IPS-11a (cell line): Measurements from ENCODE around the gene NISCH.

Experiments
- H3K4me3 ChIP-seq: one replicate; pipeline ENCODE4 v1.5.1; 2013; ENCODE audit warnings: low read depth, low read length, control low read depth

The NISCH gene

DNA sequence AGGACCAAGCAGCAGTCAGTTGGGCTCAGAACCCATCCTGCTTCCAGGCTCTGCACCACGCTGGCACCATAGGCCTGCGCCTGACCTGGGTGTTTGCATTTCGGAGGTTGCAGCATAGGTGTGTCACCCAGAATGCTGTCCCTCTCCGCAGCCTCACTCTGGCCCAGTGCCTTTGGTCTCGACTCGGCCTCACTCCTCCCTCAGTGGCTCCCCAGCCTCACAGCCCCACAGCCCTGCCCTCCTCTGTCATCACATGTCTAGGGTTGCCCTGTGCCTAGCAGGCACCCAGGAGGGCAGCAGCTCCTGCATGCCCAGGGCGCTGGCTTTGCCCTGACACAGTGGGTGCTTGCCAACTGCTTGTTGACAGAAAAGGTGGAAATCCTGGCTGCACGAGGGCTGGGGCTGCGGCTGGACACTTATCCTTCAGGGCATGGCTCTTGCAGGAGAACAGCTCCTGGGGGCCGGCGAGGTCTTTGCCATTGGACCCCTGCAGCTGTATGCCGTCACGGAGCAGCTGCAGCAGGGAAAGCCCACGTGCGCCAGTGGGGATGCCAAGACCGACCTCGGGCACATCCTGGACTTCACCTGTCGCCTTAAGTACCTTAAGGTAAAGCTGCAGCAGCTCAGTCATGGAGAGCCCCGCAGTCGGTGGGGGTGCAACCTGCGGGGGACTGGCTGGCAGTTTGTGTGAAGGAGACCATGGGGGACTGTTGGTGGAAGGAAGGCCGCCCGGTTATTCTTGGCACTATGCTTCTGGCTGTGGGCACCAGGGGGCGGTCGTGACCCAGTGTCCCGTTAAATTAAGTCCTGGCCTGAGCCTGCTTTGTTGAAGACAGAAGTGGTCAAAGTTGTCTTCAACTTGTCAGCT is 16.2 kb downstream of the NISCH start:
- H3K4me3 ChIP-seq: no peak overlapping the region

DNA sequence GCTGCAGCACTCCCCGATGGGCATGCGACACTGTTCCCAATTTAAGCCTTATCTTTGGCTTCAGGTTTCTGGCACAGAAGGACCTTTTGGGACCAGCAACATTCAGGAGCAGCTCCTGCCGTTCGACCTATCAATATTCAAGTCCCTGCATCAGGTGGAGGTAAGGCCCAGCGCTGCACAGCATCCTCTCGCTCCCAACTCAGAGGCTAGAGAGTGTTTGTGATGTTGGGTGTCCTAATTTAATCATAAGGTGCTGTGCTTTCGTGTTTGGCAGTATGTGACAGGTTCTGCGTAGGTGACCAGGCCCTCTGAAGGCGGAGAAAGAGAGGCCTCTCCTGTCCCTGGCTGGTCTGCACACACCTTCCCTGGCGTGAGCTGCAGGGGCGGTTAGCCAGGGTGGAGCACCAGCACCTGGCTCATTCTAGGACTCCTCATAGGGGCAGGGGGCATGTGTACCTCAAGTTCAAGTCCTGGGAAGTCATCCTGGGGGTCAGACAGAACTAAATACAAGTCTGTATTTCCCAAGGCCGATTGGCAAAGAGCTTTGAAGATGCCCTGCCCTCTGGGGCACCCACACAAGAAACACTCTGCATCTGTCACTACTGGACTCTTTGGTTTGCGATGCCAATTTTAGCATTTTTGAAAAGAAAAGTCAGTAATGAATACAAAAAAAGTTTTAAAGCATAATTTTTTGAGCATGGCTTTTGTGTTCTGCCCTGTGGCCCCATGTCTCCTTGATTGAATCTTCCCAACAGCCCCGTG is 17.0 kb downstream of the NISCH start:
- no peak overlapping the region for H3K4me3 ChIP-seq

DNA sequence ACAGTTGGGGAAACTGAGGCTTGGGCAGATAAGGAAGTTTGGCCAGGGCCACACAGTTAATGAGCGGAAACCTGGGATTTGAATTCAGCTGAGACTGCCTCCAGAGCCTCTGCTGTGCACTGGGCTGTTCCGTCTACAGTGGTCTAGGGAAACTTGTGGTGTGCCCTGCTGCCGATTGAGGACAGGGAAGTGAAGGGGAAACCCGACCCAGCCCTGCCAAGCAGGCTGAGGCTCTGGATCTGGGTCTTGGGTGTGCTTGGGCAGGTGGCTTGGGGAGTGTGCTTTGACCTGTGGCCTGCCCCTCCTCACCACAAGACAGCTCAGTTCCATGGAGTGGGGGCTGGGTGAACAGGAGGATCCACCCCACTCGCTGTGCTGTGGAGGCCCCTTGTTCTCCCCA is 17.6 kb downstream of the NISCH start:
- H3K4me3 ChIP-seq: no peak overlapping the region

DNA sequence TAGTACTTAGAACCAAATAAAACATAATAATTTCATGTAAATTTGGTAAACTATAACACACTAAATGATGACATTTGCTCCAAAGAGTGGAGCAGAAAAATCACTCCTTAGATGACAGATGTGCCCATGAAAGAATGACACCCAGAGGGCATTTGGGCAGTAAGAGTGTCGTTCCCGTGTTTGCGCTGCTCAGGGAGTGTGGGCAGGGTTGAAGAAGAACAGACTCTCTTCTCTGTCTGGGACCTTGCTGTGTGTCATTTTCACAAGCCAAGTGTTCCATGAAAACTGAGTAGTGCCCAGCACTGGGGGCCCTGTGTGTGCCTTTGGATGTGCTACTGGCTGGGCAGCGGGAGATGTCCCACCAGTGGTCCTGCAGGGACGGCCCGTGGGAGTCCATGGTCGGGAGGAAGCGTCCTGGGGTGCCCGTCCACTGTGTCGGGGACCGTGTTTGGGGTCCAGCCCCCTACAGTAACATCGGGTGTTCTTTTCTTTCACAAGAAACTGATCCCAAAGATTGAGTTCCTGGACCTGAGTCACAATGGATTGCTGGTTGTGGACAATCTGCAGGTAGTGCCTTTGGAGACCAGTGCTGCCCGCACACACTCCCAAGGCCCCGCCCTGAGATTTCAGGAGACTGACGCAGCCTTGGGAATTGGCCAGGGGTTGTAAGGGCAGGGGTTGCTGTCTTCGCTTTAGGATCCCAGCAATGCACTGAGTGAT is 21.8 kb downstream of the NISCH start:
- H3K4me3 ChIP-seq: no peak overlapping the region

DNA sequence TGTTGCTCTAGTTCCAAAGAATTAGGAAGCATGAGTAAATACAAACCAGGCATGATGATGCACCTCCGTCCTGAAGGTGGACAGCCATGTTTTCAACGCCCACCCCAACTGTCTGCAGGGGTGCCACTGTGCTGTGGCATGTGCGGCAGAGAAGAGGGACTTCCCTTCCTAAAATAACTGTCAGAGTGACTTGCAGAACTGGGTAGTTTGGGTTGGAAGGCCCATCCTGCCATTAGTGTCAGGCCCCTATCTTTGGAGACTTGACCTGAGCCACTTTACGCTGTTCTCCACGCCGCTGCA is 22.3 kb downstream of the NISCH start:
- H3K4me3 ChIP-seq: no peak overlapping the region

DNA sequence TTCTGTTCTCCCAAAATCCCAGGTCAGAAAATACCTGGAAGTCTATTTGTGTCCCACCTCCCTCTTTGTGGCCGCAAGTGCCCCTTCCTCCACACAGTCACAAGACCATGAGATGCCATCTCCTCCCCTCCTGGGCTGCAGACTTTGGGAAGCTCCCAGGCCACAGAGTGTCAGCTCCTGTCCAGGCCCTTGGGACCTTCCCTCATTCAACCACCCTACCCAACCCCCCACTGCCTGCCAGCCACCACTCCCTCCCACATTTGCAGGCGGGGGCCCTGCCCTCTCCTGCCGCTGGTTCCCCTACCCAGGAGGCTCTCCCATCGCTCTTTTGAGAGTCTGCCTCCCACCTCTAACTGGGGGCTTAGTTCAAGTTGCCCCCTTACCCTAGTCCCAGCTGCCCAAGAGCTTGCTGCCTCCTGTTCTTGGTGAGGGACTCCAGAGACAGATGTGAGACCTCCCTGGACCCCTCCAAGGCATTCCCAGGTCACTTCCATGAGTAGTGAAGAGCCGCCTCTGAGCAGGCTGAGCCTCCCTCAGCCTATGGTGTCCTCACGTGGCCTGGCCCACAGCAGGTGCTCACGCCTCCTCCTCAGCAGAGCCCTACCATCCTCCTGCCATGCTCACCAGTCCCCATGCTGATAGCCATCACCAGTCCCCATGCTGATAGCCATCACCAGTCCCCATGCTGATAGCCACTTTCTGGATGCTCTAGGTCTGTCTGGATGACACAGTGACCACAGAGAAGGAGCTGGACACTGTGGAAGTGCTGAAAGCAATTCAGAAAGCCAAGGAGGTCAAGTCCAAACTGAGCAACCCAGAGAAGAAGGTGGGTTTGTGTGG is 23.9 kb downstream of the NISCH start:
- no peak overlapping the region for H3K4me3 ChIP-seq

DNA sequence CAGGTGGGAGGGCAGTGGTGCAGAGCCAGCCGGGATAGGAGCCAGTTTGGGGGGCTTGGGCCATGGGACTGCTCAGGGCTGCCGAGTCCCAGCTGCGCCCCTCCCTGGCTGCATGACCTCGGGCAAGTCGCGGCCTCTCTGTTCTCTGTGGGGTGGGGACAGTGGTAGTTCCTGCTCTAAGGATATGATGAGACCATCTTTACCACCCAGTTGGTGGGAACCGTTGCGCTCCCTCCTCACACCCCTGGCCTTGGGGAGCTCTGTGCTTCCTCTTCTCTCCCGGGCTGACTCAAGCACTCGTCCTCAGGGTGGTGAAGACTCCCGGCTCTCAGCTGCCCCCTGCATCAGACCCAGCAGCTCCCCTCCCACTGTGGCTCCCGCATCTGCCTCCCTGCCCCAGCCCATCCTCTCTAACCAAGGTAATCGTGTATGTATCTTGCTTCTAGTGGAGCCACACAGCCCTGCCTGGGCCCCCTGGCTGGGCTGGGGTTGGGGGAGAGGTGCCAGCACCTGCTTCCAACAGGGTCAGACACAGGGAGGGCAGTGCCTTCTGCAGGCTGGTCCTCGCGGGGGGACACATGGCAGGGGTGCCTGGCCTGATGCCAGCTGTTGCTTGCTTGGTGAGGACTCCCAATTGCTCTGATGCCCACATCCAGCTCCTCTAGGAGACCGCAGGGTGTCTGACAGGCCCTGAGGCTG is 24.6 kb downstream of the NISCH start:
- H3K4me3 ChIP-seq: no peak overlapping the region

DNA sequence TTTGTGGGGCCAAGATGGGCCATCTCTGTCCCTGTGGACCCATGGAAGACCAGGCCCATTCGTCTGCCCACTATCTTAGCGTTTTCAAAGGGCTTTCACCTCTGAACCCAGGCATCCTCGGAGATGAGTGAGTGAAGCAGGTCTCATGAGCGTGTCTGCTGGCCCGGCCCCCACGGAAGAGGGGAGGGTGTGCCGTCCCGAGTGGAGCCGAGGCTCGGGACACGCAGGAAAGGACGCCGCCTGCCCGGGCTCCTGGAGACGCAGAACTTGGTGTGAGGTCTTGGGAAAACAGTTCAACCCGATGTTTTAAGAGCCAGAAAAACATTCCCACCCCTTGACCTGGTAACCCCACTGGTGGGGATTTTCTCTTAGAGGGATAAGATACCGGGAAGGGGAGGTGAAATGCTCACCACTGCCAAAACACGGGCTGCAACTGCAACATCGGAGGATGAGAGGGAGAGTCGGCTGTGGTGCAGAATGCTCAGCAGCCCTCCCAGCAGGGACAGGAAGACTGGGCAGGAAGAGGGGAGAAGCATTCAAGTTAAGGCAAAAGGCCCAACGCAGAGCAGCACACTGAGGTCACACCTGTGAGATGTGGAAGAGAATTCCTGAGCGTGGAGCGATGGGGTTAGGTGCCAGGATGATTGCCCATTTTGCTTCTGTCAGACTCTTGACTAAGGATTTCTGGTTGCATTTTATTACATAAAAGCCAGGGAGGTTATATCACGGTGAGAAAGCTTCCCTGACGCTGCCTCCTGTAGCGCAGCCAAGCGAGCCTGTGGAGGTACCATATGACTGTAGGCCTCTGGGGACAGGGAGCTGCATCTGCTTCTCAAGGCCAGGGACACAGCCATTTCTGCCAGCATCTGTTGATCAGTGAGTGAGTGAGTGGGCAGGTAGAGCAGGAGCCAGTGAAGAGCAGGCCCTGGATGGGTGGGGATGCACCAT is 25.6 kb downstream of the NISCH start:
- H3K4me3 ChIP-seq: no peak overlapping the region

DNA sequence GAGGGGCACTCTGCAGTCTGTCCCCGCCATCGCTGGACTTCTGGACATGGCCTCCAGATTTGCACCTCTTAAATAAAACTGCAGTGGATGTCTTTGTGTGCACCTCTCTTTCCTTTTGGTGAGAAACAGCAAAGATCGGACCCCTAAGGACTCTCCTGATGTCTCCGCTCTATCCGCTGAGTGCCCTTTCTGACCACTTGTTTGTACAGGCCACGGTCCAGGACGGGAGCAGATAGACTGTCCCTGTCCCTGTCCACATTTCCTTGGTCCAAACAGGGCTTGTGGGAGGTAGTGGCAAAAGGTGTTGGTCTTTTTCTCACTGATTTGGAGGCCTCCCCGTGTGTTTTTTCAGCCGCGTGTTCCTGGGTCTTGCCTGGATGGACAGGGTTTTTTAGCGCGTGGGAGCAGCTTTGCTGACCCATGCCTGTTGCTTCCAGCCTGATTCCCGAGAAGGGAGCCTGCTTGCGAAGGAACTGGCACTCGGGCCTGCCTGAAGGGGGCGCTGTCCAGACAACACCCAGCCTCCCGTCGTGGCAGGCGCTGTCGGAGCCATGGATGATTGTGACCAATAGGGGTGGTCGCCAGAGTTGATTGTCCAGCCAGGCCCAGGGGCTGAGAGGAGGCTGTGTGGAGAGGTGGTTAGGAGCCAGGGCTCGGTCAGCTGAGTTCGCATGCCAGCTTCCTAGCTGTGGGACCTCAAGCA is 26.6 kb downstream of the NISCH start:
- H3K4me3 ChIP-seq: no peak overlapping the region

DNA sequence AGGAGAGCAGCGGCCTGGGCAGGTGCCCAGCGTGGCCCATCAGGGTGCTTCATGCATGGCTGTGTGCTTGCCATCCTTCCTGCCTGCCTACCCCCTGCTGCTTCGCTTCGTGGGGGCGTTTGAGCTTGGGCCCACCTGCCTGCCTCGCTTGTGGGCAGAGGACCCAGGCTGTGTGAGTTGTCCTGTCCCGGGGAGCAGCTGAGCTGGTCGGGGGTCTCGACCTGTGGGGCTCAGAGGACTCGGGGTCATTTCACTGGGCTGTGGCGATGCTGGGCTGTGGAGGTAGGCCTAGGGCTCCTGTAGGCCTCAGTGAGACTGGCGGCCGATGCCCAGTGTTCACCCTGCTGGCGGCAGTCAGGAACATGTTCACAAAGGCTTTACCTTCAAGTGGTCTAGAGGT is 27.7 kb downstream of the NISCH start:
- no peak overlapping the region for H3K4me3 ChIP-seq

DNA sequence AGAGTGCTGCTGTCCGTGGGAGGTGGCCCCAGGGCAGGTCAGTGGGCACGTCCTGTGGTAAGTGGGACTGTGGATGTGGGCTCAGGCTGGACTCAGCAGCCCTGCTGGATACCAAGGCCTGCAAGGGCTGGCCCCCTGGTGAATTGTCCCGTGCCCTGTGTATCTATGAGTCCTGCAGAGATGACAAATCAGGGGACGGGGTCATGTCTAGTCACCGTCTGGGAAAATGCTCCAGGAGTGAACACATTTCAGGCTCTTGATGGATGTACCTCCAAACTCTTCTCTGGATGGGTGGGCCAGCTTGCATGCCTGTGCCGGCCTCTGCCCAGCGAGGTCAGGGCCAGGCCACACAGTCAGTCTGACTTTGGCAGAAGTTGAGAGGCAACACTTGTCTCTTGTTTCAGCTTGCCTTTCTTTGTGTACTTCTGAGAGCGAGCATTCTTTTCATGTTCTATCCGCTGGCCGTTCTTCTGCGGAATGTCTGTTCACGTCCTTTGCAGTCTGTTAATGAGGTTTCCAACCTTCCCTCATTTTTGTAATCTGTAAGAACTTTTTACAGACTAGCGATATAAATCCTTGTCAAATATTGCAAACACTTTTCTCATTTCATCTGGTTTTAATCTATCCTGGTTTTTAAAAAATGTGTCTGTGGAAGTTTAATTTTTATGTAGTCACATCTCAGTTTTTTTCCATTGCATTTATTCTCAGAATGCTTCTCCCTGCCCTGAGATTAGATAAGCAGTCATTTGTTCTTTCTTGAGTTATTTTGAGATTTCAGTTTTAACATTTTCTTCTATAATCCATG is 28.4 kb downstream of the NISCH start:
- no peak overlapping the region for H3K4me3 ChIP-seq

DNA sequence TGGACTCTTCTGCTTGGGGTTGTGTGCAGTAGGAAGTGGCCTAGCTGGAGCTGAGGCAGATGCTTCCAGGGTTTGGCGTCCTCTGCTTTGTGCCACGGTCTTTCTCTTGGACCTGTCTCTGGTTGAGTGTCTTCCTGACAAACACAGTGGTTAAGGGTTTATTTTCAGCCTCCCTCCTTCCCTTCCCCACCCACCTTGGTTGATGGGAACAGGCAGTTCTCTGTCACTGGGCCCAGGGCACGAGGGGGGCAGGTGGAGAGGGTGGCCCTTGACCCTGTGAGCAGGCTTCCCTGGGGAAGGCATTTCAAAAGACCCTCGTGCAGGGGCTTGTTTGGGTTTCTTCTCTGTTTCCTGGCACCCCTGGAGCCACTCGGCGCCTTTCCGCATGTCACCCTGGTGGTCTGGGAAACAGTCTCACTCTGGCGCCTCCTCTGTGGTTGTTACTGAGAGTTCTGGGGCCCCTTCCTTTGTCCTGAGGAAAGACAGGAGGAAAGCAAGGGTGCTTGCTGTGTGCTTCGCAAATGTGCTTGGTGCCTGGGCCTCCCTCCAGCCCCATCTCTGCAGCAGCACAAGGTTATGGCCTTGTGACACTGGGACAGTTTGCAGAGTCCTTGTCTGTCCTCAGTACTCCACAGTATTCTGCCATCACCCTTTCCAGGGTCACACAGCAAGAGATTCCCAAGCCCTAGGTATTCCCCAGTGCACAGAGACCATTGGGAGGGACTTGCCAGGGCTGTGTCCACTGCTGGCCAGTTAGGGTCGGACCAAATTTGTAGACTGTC is 29.5 kb downstream of the NISCH start:
- no peak overlapping the region for H3K4me3 ChIP-seq

DNA sequence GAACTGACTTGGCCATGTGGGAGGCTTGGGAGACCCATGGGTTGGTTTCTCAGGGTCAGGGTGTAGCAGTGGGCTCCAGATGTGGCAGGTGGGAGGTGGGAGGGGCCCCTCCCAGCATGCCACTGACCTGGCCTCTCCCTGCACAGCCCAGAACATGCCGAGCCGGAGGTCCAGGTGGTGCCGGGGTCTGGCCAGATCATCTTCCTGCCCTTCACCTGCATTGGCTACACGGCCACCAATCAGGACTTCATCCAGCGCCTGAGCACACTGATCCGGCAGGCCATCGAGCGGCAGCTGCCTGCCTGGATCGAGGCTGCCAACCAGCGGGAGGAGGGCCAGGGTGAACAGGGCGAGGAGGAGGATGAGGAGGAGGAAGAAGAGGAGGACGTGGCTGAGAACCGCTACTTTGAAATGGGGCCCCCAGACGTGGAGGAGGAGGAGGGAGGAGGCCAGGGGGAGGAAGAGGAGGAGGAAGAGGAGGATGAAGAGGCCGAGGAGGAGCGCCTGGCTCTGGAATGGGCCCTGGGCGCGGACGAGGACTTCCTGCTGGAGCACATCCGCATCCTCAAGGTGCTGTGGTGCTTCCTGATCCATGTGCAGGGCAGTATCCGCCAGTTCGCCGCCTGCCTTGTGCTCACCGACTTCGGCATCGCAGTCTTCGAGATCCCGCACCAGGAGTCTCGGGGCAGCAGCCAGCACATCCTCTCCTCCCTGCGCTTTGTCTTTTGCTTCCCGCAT is 31.8 kb downstream of the NISCH start:
- H3K4me3 ChIP-seq: no peak overlapping the region

DNA sequence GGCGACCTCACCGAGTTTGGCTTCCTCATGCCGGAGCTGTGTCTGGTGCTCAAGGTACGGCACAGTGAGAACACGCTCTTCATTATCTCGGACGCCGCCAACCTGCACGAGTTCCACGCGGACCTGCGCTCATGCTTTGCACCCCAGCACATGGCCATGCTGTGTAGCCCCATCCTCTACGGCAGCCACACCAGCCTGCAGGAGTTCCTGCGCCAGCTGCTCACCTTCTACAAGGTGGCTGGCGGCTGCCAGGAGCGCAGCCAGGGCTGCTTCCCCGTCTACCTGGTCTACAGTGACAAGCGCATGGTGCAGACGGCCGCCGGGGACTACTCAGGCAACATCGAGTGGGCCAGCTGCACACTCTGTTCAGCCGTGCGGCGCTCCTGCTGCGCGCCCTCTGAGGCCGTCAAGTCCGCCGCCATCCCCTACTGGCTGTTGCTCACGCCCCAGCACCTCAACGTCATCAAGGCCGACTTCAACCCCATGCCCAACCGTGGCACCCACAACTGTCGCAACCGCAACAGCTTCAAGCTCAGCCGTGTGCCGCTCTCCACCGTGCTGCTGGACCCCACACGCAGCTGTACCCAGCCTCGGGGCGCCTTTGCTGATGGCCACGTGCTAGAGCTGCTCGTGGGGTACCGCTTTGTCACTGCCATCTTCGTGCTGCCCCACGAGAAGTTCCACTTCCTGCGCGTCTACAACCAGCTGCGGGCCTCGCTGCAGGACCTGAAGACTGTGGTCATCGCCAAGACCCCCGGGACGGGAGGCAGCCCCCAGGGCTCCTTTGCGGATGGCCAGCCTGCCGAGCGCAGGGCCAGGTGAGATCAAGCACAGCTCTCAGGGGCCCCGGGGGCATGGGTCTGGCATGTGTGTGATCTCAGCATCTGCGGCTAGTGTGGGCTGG is 32.6 kb downstream of the NISCH start:
- no peak overlapping the region for H3K4me3 ChIP-seq

DNA sequence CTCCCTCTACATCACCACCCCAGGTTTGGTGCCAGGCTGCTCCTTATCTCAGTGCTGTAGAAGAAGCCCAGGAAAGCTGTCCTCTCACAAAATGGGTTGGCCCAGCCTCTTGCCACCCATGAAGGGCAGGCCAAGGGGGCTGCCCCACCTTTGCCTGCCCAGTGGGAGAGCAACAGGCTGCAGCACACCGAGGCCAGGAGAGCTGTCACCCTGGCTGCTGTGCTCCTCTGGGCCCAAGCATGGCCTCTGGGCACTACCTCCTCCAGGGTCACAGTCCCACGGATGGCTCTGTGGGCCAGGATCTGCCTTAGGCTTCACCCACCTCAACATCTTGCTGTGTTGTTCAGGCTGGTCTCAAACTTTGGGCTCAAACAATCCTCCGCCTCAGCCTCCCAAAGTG is 33.3 kb downstream of the NISCH start:
- no peak overlapping the region for H3K4me3 ChIP-seq
